Measurements from ENCODE around the gene NKD1.

DNA sequence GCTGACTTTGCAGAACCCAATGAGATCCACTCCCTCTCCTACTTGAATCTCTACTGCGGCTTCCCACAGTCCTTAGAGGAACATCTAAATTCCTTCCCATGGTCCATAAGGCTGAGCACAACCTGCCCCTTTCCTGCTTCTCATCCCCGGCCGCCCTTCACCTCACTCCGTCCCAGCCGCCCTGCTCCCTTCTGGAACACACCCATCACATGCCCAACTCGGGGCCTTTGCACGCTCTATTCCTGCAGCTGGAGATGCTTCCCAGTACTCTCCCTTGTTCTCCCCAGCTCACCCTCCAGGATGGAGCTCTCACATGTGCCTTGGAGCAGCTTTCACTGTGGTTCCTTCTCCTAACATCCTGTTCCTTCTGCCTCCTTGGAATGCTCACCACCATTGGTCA, 23.6 kb downstream of the NKD1 start:
- TF ChIP-seq, protein P1, sequence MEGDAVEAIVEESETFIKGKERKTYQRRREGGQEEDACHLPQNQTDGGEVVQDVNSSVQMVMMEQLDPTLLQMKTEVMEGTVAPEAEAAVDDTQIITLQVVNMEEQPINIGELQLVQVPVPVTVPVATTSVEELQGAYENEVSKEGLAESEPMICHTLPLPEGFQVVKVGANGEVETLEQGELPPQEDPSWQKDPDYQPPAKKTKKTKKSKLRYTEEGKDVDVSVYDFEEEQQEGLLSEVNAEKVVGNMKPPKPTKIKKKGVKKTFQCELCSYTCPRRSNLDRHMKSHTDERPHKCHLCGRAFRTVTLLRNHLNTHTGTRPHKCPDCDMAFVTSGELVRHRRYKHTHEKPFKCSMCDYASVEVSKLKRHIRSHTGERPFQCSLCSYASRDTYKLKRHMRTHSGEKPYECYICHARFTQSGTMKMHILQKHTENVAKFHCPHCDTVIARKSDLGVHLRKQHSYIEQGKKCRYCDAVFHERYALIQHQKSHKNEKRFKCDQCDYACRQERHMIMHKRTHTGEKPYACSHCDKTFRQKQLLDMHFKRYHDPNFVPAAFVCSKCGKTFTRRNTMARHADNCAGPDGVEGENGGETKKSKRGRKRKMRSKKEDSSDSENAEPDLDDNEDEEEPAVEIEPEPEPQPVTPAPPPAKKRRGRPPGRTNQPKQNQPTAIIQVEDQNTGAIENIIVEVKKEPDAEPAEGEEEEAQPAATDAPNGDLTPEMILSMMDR (IDR thresholded peaks at IDR 0.05), result no peak
- TF ChIP-seq EP300 (IDR thresholded peaks at IDR 0.05) (no peak), POLR2AphosphoS5 (IDR thresholded peaks at IDR 0.05) (no peak), POLR2A (IDR thresholded peaks at IDR 0.05) (no peak)
